HG02840 (cell line): Measurements from ENCODE around the gene LYVE1.

Source experiments
- ATAC-seq: cut with Tn5 transposase; IDR thresholded peaks from one replicate; pipeline ENCODE4 v1.9.1; 2021; ENCODE audit warnings: mild to moderate bottlenecking, moderate library complexity, moderate number of reproducible peaks; ENCODE audit not compliant: unreplicated experiment, low FRiP score

Gene LYVE1

DNA sequence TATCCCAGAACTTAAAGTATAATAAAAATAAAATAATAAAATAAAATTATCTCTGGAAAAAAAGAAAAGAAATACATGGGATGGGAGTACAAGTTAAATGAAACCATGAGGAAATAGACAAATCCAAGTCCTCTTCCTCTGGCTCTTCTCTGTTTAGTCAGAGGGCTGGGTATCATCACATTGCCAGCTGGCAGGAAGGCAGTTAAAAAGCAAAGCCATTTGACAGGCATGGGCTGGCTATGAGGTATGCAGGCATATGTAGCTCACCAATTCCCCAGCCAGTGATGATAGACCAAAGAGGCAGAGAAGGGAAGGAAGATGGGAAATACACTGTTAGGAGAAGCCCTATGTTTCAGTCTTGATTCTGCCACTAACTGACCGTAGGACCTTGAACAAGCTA lies 6.5 kb downstream of the LYVE1 start:
- ATAC-seq, result no peak

DNA sequence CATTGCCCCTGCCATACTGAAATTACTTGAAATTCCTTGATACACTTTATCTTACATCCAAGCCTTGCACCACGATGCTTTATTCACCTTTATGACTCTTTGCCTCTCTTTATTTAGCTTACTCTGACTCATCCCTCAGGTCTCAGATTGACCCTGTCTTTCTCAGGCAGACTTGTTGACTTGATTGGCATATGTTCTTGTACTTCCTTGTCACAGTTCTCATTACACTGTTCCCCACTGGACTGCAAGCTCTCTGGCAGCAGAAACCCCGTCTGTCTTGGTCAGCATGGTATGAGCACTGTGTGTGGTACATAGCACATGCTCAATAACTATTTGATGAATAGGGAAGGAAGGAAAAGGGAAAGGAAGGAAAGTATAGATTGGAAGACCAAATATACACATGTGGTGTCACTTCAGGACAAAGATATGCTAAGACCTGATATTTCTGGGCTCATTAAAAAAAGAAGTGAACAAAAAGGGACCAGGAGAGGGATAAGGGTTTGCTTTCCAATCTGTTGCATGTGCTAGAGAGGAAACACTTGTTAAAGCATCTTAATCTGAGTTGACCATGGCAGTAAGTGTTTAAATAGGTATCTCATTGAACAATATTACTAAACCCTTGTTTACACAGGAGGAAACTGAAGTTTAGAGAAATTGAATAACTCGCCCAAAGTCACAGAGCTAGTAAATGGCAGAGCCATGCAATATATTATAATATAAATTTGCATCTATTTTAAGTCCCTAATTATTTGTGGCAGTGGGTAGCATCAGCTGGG lies 7.2 kb downstream of the LYVE1 start:
- no peak for ATAC-seq

DNA sequence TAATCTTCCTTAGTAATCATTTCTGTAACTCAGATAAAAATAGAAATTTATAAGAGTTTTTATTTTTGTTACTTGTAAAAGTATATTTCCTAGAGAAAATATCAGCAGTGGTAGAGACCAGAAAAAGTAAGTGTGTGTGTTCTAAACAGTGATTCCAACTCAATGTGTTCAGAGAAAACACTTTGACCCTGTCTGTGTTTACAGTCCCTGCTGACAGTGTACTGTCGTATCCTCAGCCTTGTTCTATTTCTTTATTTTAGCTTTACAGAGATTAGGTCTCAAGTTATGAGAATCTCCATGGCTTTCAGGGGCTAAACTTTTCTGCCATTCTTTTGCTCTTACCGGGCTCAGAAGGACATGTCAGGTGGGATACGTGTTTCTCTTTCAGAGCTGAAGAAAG lies 10.2 kb downstream of the LYVE1 start:
- no peak for ATAC-seq

DNA sequence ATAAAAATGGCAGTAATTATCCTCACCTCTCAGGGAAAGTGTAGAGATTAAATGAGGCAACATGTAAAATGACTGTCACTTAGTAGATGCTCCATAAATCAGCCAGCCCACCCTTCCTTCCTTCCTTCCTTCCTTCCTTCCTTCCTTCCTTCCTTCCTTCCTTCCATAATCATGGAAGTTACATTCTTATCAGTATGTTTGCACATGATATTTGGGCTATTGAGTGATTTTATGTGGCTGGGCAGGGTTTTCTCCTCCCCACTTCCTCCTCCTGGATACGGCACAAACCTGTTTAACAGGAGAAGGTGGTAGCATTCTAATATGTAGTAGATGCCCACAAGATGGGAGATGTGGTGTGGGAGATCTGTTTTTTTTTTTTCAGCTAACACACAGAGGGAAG lies 11.9 kb downstream of the LYVE1 start:
- ATAC-seq, result no peak

DNA sequence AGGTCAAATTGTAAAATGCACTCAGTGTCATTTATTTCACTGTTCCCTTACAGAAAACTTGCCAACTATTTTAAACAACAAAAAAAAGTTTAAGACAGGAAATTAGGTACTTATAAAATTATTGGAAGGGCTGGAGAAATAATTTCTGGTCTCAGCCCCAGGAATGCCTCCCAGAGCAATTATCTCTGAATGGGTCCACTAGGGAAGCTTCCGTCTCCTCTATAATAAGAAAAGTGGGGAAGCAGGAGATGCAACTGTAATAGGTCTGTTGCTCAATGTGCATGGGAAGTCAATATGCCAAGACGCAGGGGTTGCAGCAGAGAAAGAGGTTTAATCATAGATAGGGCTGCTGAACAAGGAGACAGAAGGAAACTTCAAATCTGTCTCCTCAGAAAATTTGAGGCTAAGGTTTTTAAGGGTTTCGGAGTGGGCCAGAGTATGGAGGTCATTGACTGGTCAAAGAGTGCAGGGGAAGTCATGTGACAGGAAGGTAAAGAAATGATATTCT lies 16.6 kb downstream of the LYVE1 start:
- ATAC-seq, result no peak

DNA sequence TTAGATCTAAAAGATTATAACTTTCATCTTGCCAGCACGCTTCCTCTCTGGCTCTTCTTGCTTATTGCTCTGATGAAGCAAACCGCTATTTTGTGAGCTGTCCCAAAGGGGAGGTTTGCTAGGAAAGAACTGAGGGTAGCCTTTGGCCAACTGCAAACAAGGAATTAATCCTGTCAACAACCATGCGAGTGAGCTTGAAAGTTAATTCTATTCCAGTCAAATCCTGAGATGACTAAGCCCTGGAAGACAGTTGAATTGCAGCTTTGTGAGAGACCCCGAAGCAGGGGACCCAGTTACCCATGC lies 17.2 kb downstream of the LYVE1 start:
- ATAC-seq, result no peak

DNA sequence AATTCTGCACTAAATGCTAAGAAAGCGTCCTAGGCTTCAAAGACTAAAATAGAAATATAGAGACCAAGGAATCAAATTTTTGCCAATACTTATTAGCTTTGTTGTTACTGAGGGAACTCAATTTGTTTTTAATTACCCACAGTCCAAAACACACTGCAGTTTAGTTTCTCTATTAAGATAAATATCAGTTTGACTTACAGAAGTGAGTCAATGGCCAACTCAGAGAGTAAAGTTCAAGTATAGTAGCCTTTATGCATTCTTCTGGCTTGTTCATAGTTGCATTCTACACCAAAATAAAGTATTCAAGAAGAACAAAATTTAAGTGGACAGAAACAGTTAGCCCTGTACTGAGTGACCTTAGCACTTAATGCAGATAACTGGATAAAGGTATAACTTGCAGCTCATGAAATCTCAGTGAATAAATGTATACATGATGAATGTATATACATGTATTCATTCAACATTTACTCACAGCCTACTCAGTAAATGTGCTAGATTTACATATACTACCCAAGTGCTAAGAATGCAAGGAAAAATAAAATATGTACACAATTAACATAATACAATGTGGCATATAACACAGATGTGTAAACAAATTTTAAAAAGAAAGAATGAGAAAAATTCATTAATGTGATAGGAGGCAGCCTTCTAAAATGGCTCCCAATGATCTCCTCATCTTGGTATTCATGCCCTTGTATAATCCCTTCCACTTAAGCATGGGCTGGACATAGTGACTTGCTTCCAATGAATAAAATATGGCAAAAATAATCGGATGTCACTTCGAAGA lies 17.8 kb downstream of the LYVE1 start:
- ATAC-seq, result no peak

DNA sequence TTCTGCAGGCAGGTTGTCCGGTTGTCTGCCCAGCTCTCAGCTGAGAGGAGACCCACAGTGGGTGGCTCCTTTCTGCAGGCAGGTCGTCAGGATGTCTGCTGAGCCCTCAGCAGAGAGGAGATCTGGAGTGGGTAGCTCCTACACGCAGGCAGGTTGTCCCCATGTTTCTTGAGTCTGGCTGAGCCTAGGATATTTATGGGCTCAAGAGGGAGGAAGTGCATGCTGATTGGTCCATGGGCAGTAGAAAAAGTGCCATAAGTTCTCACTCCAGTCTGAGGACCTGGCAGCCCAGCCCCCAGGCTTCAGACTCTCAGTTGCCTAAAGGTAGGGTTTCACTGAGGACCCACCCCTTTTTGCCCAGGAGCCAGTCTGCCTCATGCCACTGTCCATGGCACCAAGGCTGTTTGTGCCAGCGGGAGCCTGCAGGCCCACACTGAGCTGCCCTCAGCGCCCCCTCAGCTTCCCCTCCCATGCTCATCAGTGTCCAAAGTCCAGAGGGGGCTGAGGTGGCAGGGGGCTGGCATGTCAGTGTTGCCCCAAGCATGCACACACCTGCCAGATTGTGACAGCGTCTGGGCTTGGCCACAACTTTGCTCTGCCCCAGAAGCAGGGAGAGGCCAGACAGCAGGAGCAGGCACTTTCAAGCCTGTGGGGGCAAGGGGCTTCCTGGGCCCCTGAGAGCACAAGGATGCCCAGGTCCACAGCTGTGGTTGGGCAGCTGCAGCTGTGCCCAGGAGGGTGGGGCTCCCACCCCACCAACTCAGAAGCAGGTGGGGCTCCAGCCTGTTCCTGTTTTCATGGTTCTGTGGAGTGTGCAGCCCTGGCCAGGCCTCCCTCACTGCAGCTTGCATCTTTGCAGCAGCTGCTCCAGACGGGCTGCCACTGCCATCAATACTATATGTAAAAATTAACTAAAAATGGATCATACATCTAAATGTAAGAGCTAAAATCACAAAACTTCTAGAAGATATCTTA lies 23.7 kb downstream of the LYVE1 start:
- no peak for ATAC-seq

DNA sequence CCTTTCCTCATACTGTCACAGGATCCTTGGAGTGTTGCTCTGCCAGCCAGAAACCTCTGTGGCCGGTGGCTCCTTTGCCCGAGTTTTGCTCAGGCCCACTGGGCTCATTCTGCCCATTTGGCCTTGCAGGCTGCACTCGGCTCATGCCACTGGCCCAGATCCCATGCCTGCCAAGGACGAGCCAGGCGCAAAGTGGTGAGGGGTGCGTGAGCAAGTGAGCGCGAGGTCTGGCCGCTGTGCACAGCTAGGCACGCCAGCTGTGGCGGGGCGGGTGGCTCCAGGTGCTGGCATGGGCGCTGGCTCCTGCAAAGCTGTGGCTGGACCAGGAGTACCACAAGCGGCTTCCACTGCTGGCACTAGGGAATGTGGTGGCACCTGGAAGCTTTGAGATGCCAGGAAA lies 24.7 kb downstream of the LYVE1 start:
- no peak for ATAC-seq

DNA sequence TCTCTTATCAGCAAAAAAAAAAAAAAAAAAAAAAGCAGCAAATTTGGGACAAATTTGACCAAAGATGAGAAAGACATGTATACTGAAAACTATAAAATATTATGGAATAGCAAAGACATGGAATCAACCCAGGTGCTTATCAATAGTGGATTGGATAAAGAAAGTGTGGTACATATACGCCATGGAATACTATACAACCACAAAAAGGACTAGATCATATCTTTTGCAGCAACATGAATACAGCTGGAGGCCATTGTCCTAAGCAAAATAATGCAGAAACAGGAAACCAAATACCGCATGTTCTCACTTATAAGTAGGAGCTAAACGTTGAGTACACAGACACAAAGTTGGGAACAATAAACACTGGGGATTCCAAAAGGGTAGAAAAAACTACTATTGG lies 25.7 kb downstream of the LYVE1 start:
- no peak for ATAC-seq

DNA sequence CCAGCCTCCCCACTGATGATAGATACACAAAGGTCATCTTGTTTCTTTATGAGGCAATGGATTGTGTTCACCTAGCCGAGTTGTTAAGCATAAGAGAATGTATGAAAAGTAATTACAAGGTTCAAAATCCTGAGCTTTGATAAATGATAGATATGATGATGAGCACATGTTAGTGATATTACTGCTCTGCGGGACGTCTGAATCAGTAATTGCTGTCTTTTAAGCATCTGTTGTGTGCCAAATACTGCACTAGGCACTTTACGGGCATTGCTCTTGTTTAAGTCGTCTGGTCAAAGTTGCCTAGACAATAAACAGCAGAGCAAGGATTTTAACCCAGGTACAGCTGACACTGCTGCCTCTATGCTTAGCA lies 26.9 kb downstream of the LYVE1 start:
- no peak for ATAC-seq

DNA sequence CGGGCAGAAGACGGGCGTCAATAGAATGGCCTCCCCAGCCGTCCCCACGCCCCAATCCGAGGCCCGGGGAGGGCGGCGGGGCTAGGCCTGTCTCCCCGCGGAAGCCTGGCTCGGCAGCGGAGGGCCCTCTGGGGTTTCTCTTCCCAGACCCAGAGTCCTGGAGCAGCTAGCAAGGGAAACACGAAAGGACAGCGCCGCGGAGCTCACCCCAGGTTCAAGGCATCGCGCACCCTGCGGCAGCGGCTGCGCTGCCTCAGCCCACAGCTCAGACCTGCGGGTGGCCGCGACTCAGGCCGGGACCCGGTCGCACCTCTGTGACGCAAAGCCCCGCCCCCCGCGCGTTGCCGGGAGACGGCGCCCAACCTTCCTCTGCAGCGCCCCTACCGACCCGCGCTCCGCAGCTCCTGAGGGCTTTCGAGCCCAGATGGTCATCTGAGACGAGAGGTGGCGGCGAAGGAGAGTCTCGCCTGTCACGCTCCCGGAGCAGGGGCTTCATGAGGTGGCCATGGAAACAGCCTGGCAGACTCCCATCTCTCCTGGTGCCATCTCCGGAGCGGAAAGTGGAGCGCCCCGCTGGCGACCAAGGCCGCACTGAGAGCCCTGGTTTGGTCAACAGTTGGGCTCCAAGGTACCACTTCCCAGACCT lies 27.4 kb downstream of the LYVE1 start, which contains the start of gene RNF141:
TSS of gene RNF141 (minus strand) at position 273 of the 646 bp plus-strand sequence. CDS start 7,029 bp downstream, outside the sequence.
- peak; percentile 98 for ATAC-seq

DNA sequence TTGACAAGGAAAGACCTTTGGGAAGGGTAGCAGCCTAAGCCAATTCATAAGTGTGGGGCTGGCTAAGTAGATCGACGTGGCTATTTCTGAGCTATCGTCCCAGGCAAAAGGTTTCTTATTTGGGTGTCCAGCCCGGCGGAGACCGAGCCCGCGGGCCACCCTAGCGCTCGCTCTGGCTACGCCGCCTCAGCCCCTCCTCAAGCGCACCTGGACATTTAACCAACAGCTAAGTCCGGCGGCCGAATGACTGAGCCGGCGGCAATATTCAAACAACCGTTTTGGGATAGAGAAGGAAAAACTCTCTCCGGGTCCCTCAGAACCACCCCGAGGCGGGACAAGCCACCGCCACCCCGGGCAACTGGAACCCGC lies 27.9 kb downstream of the LYVE1 start:
- ATAC-seq, result peak; percentile 28

DNA sequence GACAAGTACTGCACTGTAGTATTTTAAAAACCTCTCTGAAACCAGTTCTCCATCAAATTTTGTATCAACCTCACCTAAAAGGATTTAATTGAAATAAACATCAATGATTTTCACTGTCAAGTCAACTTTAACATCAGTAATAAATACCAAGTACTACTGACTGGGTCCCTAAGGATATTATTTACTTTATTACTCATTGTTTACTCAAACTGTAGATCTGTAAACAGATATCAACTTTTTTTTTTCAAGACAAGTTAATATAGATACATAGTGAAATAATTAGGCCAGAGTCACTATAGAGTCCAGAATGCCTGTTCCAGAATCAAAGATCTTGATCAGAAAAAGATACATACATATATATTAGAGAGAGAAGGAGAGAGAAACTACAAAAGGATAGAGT lies 29.1 kb downstream of the LYVE1 start:
- no peak for ATAC-seq

DNA sequence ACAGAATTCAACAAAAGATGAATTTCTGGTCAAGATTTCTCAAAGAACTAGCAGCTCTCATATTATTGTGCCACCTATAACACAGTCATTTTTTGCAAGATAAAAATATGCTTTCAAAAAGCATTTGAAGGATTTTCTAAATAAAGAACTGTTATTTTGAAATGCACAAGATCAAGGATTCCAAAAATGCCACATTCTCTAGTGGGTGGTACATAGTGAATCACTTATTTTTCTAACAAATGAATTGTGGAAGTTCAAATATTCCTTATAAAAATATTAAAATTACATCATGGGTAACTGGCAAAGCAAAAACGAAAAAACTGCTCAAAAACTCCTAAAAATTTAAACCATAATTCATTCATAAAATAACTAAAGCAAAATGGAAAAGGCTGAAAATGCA lies 29.5 kb downstream of the LYVE1 start:
- ATAC-seq, result no peak

DNA sequence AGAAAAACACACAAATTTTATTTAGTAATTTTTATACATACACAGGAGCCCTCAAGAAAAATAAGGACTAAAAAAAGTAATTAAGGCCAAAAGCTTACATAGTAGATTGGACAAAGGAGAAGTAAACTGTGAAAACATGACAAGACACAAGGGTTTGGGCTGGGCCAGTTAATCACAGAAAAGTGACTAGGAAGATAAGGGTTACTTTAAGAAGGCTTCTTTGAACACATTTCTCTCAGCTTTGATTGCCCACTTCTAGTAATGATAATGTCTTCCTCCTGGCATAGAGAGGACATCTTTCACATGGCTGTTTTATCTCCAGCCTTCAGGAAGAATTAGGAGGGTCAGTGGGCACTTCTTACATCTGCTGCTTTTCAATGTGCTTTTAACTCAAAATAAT lies 30.9 kb downstream of the LYVE1 start:
- ATAC-seq, result no peak

DNA sequence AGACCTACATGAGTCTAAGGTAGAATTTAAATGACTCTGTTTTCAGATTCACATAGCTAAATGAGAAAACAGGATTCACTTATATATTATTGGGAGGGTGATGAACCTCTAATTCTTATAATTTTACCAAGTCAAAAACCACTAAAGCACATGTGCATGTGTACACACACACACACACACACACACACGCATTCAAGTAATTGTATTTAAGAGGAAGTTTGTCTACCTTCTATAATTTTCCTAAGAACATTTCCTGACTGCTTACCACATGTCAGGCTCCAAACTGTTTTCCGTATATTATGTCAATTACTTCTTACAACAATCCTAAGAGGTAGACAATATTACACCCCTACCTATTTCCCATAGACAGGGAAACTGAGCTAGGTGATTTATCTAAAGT lies 34.1 kb downstream of the LYVE1 start:
- no peak for ATAC-seq

DNA sequence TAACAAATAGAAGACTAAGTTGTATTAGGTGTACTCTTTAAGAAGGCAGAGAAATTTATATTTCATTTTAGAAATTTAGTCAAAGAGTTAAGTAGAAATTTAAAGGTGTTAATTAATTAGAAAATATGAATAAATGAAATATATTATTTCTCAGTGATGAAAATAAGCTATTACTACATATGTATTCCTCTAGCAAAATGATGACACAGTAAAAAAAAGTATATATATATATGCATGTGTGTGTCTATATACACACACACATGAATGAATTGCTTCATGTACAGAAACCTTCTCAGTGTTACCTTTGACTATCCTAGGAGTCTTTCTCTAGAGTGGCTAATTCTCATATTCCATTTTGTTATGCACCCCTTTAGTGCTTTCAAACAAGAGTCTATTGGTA lies 35.1 kb downstream of the LYVE1 start:
- ATAC-seq, result no peak

DNA sequence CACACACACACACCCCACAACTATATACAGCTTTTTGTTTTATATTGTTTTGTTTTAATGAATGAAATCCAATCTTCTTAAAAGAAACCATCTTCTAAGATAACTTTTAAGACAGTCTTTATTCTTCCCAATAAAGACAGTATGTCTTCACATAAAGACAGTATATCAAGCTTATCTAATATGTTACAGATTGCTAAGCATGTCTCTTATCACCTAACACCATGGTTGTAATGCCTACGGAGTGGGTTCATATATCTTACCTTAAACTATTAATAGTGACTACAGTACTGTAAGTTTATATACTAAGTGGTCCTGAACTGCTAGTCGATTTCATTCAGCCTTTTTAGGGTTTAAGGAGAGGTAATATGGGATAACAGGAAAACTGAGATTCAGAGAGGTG lies 35.9 kb downstream of the LYVE1 start:
- ATAC-seq, result no peak

DNA sequence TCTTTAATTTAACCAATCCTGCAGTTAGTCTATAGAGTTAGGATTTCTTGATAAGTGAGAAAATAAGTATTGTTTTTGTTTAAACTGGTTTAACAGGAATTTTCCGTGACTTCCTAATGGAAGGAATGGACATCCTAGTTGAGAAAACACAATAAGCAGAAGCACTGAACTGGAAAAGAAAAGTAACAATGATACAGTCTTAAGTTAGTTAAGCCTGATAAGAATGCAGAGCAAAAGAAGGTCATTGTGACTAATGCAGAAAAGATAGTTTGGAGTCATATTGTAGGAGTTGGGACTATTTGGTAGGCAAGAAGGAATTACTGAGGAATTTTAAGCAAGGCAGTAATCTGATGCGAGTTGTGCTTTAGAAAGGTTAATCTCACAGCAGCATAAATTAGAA lies 39.2 kb downstream of the LYVE1 start:
- no peak for ATAC-seq
